ENCODE measurements around the gene URI1. TPM values are rescaled to one million over a fixed set of nuclear protein-coding genes. Genes with fewer than 3 reads are reported as not detected.

The URI1 gene
- total RNA-seq, 4 donors from 2014 or later, result 65.0 to 84.4 (median 71.9) TPM

- 92 to 96% methylated on average over 3 of the region's 3 CpGs for WGBS, 2 donors (ENCODE audit: low coverage in 1 of 2)
- no peaks in the 10 kb centered on the region for H3K27me3 ChIP-seq
- H3K9me3 ChIP-seq, result peaks cover 0 to 7% (median 0%) of the 10 kb centered on the region in 3 donors
- ATAC-seq, result no peak
- TF ChIP-seq POLR2AphosphoS5 (IDR thresholded peaks at IDR 0.05), result no peak
- no peak for TF ChIP-seq CTCF (IDR thresholded peaks at IDR 0.05)
- TF ChIP-seq POLR2A (IDR thresholded peaks at IDR 0.05), result no peak
- TF ChIP-seq EP300 (IDR thresholded peaks at IDR 0.05), result no peak
- peaks cover 0 to 6% of the 10 kb centered on the region in 2 donors for H3K36me3 ChIP-seq
- no peak overlapping the region for H3K27ac ChIP-seq
- no peak overlapping the region for H3K4me3 ChIP-seq
- H3K4me1 ChIP-seq, result peaks cover 0 to 14% (median 0%) of the 10 kb centered on the region in 3 donors
These were observed 59.3 kb downstream of the URI1 start for GRCh38 chr19:30001301-30001700.

GRCh38 chr19:30001791-30002190 lies 59.8 kb downstream of the URI1 start:
- Histone ChIP-seq H3K4me3 (no peak overlapping the region), H3K36me3 (peaks cover 0 to 9% of the 10 kb centered on the region in 2 donors), H3K9me3 (peaks cover 0 to 7% (median 0%) of the 10 kb centered on the region in 3 donors), H3K27ac (no peak overlapping the region), H3K27me3 (no peaks in the 10 kb centered on the region), H3K4me1 (peaks cover 0 to 14% (median 0%) of the 10 kb centered on the region in 3 donors)
- TF ChIP-seq POLR2A (IDR thresholded peaks at IDR 0.05) (no peak), POLR2AphosphoS5 (IDR thresholded peaks at IDR 0.05) (no peak), CTCF (IDR thresholded peaks at IDR 0.05) (peak in 1 of 4 experiments; percentile 13), EP300 (IDR thresholded peaks at IDR 0.05) (no peak)
- no peak for ATAC-seq
- WGBS, 2 donors (ENCODE audit: low coverage in 1 of 2), result 42 to 47% methylated on average over 4 of the region's 4 CpGs

GRCh38 chr19:30003866-30004265 lies 61.8 kb downstream of the URI1 start:
- TF ChIP-seq POLR2AphosphoS5 (IDR thresholded peaks at IDR 0.05) (no peak), EP300 (IDR thresholded peaks at IDR 0.05) (no peak), POLR2A (IDR thresholded peaks at IDR 0.05) (no peak), CTCF (IDR thresholded peaks at IDR 0.05) (no peak)
- no peaks in the 10 kb centered on the region for H3K27me3 ChIP-seq
- ATAC-seq, result no peak
- H3K27ac ChIP-seq, result no peak overlapping the region
- WGBS, 2 donors (ENCODE audit: low coverage in 1 of 2), result 59 to 71% methylated on average over 6 of the region's 6 CpGs
- no peak overlapping the region for H3K4me3 ChIP-seq
- H3K36me3 ChIP-seq, result peaks cover 0 to 17% of the 10 kb centered on the region in 2 donors
- H3K9me3 ChIP-seq, result peaks cover 0 to 7% (median 0%) of the 10 kb centered on the region in 3 donors
- H3K4me1 ChIP-seq, result peaks cover 0 to 14% (median 0%) of the 10 kb centered on the region in 3 donors

GRCh38 chr19:30004403-30004802 lies 62.4 kb downstream of the URI1 start:
- TF ChIP-seq POLR2A (IDR thresholded peaks at IDR 0.05) (no peak), EP300 (IDR thresholded peaks at IDR 0.05) (no peak), POLR2AphosphoS5 (IDR thresholded peaks at IDR 0.05) (no peak), CTCF (IDR thresholded peaks at IDR 0.05) (no peak)
- no peaks in the 10 kb centered on the region for H3K27me3 ChIP-seq
- no peak overlapping the region for H3K27ac ChIP-seq
- 100% methylated on average over 1 of the region's 1 CpG for WGBS, 2 donors (ENCODE audit: low coverage in 1 of 2)
- H3K36me3 ChIP-seq, result peaks cover 0 to 22% of the 10 kb centered on the region in 2 donors
- no peak overlapping the region for H3K4me3 ChIP-seq
- H3K9me3 ChIP-seq, result peaks cover 0 to 7% (median 0%) of the 10 kb centered on the region in 3 donors
- peaks cover 0 to 14% (median 0%) of the 10 kb centered on the region in 3 donors for H3K4me1 ChIP-seq
- ATAC-seq, result no peak

GRCh38 chr19:30006207-30006606 lies 64.2 kb downstream of the URI1 start:
- 77 to 100% methylated on average over 1 to 4 of the region's 4 CpGs for WGBS, 2 donors (ENCODE audit: low coverage in 1 of 2)

More at GRCh38 chr19:30006207-30006606, 64.2 kb downstream of the URI1 start:
- H3K4me3 ChIP-seq, result no peak overlapping the region
- TF ChIP-seq POLR2AphosphoS5 (IDR thresholded peaks at IDR 0.05), result no peak
- no peak overlapping the region for H3K27ac ChIP-seq
- H3K9me3 ChIP-seq, result no peaks in the 10 kb centered on the region
- no peaks in the 10 kb centered on the region for H3K27me3 ChIP-seq
- peaks cover 0 to 14% (median 0%) of the 10 kb centered on the region in 3 donors for H3K4me1 ChIP-seq
- peaks cover 0 to 32% of the 10 kb centered on the region in 2 donors for H3K36me3 ChIP-seq
- ATAC-seq, result no peak
